ENCODE data around the gene RUNDC1. TPM values are rescaled to one million over a fixed set of nuclear protein-coding genes. Genes with fewer than 3 reads are reported as not detected.

RUNDC1 gene
- total and polyA plus RNA-seq, 2 experiments from 2014 or later = 6.1 to 11.9 TPM

- Histone ChIP-seq H4K20me1 (replicated peaks; ENCODE audit: insufficient read depth) (no peaks in the 10 kb centered on the region), H3K36me3 (ENCODE audit: insufficient read depth) (peaks cover 30% of the 10 kb centered on the region), H3K27me3 (ENCODE audit: insufficient read depth) (no peaks in the 10 kb centered on the region), H3K27ac (ENCODE audit: low read depth) (no peak overlapping the region), H3K9me2 (ENCODE audit: insufficient read depth) (no peaks in the 10 kb centered on the region), H3K4me2 (no peak overlapping the region), H3F3A (replicated peaks; ENCODE audit: low read depth) (0 out of 2 replicates have a peak, but pooled peaks cover 4% of the 10 kb centered on the region), H2AFZ (no peak overlapping the region), H3K4me1 (ENCODE audit: insufficient read depth) (no peaks in the 10 kb centered on the region), H3K79me2 (replicated peaks; ENCODE audit: insufficient read depth) (peaks cover 4% of the 10 kb centered on the region; the same call in 1 of the 2 replicates), H3K4me3 (no peak overlapping the region)
- Mint-ChIP-seq H3K27ac (no peak overlapping the region), H3K4me3 (no peak overlapping the region), H3K9me3 (no peaks in the 10 kb centered on the region; the same call in 2 of the 3 replicates), H3K4me1 (no peaks in the 10 kb centered on the region), H3K27me3 (ENCODE audit: insufficient read depth, low read depth, poor library complexity) (no peaks in the 10 kb centered on the region), H3K36me3 (ENCODE audit: low read depth) (peaks cover 72% of the 10 kb centered on the region)
- no peak for TF ChIP-seq EZH2 (IDR thresholded peaks at IDR 0.05; ENCODE audit: low read depth, unreplicated experiment)
- TF ChIP-seq JUNB (IDR thresholded peaks at IDR 0.05; ENCODE audit: unreplicated experiment) = no peak
- TF ChIP-seq CTCF (conservative IDR thresholded peaks at IDR 0.05; ENCODE audit: low read depth in 2 of 2) = no peak
- no peak for TF ChIP-seq ZNF331 (CRISPR knock-in tag; IDR thresholded peaks at IDR 0.05; ENCODE audit: low read depth)
- TF ChIP-seq, protein P1, sequence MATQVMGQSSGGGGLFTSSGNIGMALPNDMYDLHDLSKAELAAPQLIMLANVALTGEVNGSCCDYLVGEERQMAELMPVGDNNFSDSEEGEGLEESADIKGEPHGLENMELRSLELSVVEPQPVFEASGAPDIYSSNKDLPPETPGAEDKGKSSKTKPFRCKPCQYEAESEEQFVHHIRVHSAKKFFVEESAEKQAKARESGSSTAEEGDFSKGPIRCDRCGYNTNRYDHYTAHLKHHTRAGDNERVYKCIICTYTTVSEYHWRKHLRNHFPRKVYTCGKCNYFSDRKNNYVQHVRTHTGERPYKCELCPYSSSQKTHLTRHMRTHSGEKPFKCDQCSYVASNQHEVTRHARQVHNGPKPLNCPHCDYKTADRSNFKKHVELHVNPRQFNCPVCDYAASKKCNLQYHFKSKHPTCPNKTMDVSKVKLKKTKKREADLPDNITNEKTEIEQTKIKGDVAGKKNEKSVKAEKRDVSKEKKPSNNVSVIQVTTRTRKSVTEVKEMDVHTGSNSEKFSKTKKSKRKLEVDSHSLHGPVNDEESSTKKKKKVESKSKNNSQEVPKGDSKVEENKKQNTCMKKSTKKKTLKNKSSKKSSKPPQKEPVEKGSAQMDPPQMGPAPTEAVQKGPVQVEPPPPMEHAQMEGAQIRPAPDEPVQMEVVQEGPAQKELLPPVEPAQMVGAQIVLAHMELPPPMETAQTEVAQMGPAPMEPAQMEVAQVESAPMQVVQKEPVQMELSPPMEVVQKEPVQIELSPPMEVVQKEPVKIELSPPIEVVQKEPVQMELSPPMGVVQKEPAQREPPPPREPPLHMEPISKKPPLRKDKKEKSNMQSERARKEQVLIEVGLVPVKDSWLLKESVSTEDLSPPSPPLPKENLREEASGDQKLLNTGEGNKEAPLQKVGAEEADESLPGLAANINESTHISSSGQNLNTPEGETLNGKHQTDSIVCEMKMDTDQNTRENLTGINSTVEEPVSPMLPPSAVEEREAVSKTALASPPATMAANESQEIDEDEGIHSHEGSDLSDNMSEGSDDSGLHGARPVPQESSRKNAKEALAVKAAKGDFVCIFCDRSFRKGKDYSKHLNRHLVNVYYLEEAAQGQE (IDR thresholded peaks at IDR 0.05; ENCODE audit: unreplicated experiment) = no peak
- no peak for TF ChIP-seq ZNF114 (CRISPR knock-in tag; IDR thresholded peaks at IDR 0.05)
- no peak for TF ChIP-seq CREB1 (CRISPR knock-in tag; IDR thresholded peaks at IDR 0.05; ENCODE audit: low read depth)
- TF ChIP-seq NANOG (IDR thresholded peaks at IDR 0.05; ENCODE audit: borderline replicate concordance) = no peak
- no peak for TF ChIP-seq ZNF462 (CRISPR knock-in tag; IDR thresholded peaks at IDR 0.05)
- TF ChIP-seq POLR2AphosphoS5 (IDR thresholded peaks at IDR 0.05; ENCODE audit: low read depth) = no peak
- TF ChIP-seq STAT1 (IDR thresholded peaks at IDR 0.05; ENCODE audit: unreplicated experiment) = no peak
- TF ChIP-seq, protein P2, sequence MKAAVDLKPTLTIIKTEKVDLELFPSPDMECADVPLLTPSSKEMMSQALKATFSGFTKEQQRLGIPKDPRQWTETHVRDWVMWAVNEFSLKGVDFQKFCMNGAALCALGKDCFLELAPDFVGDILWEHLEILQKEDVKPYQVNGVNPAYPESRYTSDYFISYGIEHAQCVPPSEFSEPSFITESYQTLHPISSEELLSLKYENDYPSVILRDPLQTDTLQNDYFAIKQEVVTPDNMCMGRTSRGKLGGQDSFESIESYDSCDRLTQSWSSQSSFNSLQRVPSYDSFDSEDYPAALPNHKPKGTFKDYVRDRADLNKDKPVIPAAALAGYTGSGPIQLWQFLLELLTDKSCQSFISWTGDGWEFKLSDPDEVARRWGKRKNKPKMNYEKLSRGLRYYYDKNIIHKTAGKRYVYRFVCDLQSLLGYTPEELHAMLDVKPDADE (IDR thresholded peaks at IDR 0.05) = no peak
- no peak for TF ChIP-seq EZH2phosphoT487 (IDR thresholded peaks at IDR 0.05; ENCODE audit: unreplicated experiment)
- DNase-seq (ENCODE audit: low spot score) (no peak), ATAC-seq (no peak)
These were observed 8.8 kb downstream of the RUNDC1 start for GRCh38 chr17:42989141-42989540.

All from GM23338 (cell line).